A549 (cell line): ENCODE measurements around the gene CR1. TPM values are rescaled to one million over a fixed set of nuclear protein-coding genes. Genes with fewer than 3 reads are reported as not detected.

ENCODE experiments used
- ATAC-seq, 2 experiments: fragments of 200-7000 bp in 1 of 2; fragments of >200 bp in 1 of 2; cut with Nextera tagmentation in 1 of 2; cut with Tn5 transposase in 1 of 2; 3 replicates each; pipeline versions ENCODE4 v1.8.0 to v1.9.1; 2018 to 2020; ENCODE audit warnings: mild to moderate bottlenecking in 1 of 2, moderate library complexity in 1 of 2
- CTCF ChIA-PET: fragments of 300-600 bp; sonication (Branson Sonifier 250); formaldehyde crosslinking; extraction: SDS; loops from one replicate; lab custom pipeline; 2021; ENCODE audit warnings: antibody characterized with exemption, inconsistent platforms; lab: Yijun Ruan, JAX
- POLR2A ChIA-PET: fragments of 350-600 bp; formaldehyde crosslinking; extraction: SDS; loops from one replicate; lab custom pipeline; 2021; ENCODE audit warnings: antibody characterized with exemption, inconsistent platforms; lab: Yijun Ruan, JAX
- DNase-seq, 2 experiments: peaks; one replicate each; pipeline versions ENCODE4 v3.0.0 to v3.0.0-alpha.2; 2011 to 2016; ENCODE audit warnings: low read depth in 1 of 2, low spot score in 1 of 2
- FAIRE-seq: peaks from 2 replicates; lab custom pipeline; 2011; peaks lifted over from hg19 to GRCh38; lab: Jason Lieb, UNC
- H3K27ac ChIP-seq, 2 experiments: fragments of >200 bp; sonication (Bioruptor Twin); formaldehyde crosslinking; 3 replicates each; pipeline ENCODE4 v1.5.1; 2016 to 2017
- H3K4me1 ChIP-seq: fragments of >200 bp; sonication (Bioruptor Twin); formaldehyde crosslinking; 3 replicates; pipeline ENCODE4 v1.6.1; 2016
- H3K4me2 ChIP-seq: fragments of >200 bp; sonication (Bioruptor Twin); formaldehyde crosslinking; 3 replicates; pipeline ENCODE4 v1.6.1; 2016
- H3K4me3 ChIP-seq: fragments of >200 bp; sonication (Bioruptor Twin); formaldehyde crosslinking; 3 replicates; pipeline ENCODE4 v1.5.1; 2016
- H3K9me3 ChIP-seq: fragments of >200 bp; sonication (Bioruptor Twin); formaldehyde crosslinking; 3 replicates; pipeline ENCODE4 v1.6.1; 2016
- CEBPB ChIP-seq, 2 experiments: fragments of >200 bp in 1 of 2; sonication (Bioruptor Twin) in 1 of 2; formaldehyde crosslinking in 1 of 2; IDR thresholded peaks; 2 replicates each; pipeline ENCODE4 v1.6.1; 2012 to 2016
- CHD4 ChIP-seq: fragments of 200-600 bp; sonication (generic); IDR thresholded peaks from 2 replicates; pipeline ENCODE4 v1.6.1; 2016; ENCODE audit warnings: antibody characterized with exemption, mild to moderate bottlenecking, borderline replicate concordance
- EHMT2 ChIP-seq: fragments of 200-600 bp; sonication (generic); IDR thresholded peaks from 2 replicates; pipeline ENCODE4 v1.6.1; 2016; ENCODE audit warnings: antibody characterized with exemption, low read depth, mild to moderate bottlenecking, moderate library complexity
- FOSB ChIP-seq: fragments of 250-450 bp; sonication (Bioruptor Pico); IDR thresholded peaks from 2 replicates; pipeline ENCODE4 v1.5.0; 2020; ENCODE audit warnings: mild to moderate bottlenecking, moderate library complexity
- FOXS1 ChIP-seq: fragments of 250-450 bp; sonication (Bioruptor Pico); IDR thresholded peaks from 2 replicates; pipeline ENCODE4 v1.5.0; 2020; ENCODE audit warnings: mild to moderate bottlenecking, moderate library complexity
- MAFK ChIP-seq: fragments of 450-650 bp; IDR thresholded peaks from 2 replicates; pipeline ENCODE4 v1.6.1; 2014; ENCODE audit not compliant: partially characterized antibody
- MYC ChIP-seq: IDR thresholded peaks from 2 replicates; pipeline ENCODE4 v1.6.1; 2012; ENCODE audit warnings: mild to moderate bottlenecking, inconsistent platforms, low read length, improper control_type of control experiment, borderline replicate concordance
- RAD21 ChIP-seq, 2 experiments: fragments of >200 bp in 1 of 2; sonication (Bioruptor Twin) in 1 of 2; formaldehyde crosslinking in 1 of 2; IDR thresholded peaks in 1 of 2; conservative IDR thresholded peaks in 1 of 2; 2 replicates in 1 of 2; 3 replicates in 1 of 2; pipeline ENCODE4 v1.6.1; 2012 to 2018; ENCODE audit warnings: inconsistent platforms in 1 of 2
- RARB ChIP-seq: fragments of 250-450 bp; sonication (Bioruptor Pico); IDR thresholded peaks from 2 replicates; pipeline ENCODE4 v1.8.0; 2021; ENCODE audit warnings: mild to moderate bottlenecking, moderate library complexity
- REST ChIP-seq: fragments of 200-600 bp; sonication (generic); IDR thresholded peaks from 2 replicates; pipeline ENCODE4 v1.6.1; 2016; ENCODE audit warnings: antibody characterized with exemption, mild to moderate bottlenecking, moderate library complexity
- RNF2 ChIP-seq: fragments of 200-600 bp; sonication (generic); IDR thresholded peaks from 2 replicates; pipeline ENCODE4 v1.6.1; 2016; ENCODE audit warnings: low read depth, mild to moderate bottlenecking, antibody characterized with exemption, moderate library complexity, borderline replicate concordance
- SMC3 ChIP-seq: fragments of >200 bp; sonication (Bioruptor Twin); formaldehyde crosslinking; IDR thresholded peaks from 3 replicates; pipeline ENCODE4 v1.6.1; 2018; ENCODE audit warnings: inconsistent platforms
- TFCP2L1 ChIP-seq: fragments of 250-450 bp; sonication (Bioruptor Pico); IDR thresholded peaks from 2 replicates; pipeline ENCODE4 v1.5.0; 2021; ENCODE audit warnings: mild to moderate bottlenecking
- USF2 ChIP-seq: fragments of 450-650 bp; IDR thresholded peaks from 2 replicates; pipeline ENCODE4 v1.6.1; 2014; ENCODE audit warnings: antibody characterized with exemption
- ZNF302 ChIP-seq: fragments of 250-450 bp; sonication (Bioruptor Pico); IDR thresholded peaks from 2 replicates; pipeline ENCODE4 v1.9.0; 2021; ENCODE audit warnings: inconsistent platforms, mild to moderate bottlenecking, moderate library complexity
- WGBS: methylation state at CpG from one replicate; pipeline ENCODE4 v1.1.6; 2017; ENCODE audit errors: missing lambda C conversion rate; 5-methylcytosine and 5-hydroxymethylcytosine counted together
- polyA plus RNA-seq, 4 experiments: library from polyadenylated mRNA; depleted of rRNA in 3 of 4; stranded (reverse); fragments of >200 nt; fragmentation: RNase III in 1 of 4; extraction: RNeasy Plus Mini Kit Qiagen cat#74134 plus additional on column Dnase treatment in 1 of 4; gene quantifications; 2 replicates in 3 of 4; 3 replicates in 1 of 4; pipeline ENCODE4 v1.2.3, GENCODE V29; 2011 to 2017
- TF ChIP-seq, protein P1 (sequence below): fragments of >200 bp; sonication (Bioruptor Twin); formaldehyde crosslinking; IDR thresholded peaks from 3 replicates; pipeline ENCODE4 v1.6.1; 2016
- TF ChIP-seq, protein P2 (sequence below): fragments of >200 bp; sonication (Bioruptor Twin); formaldehyde crosslinking; IDR thresholded peaks from 3 replicates; pipeline ENCODE4 v1.5.1; 2016
- TF ChIP-seq, protein P3 (sequence below): fragments of >200 bp; sonication (Bioruptor Twin); formaldehyde crosslinking; IDR thresholded peaks from 2 replicates; pipeline ENCODE4 v1.6.1; 2016

CR1 gene
- polyA plus RNA-seq, 2 of the 4 experiments (the other 2 are of a cell fraction): not detected

DNA sequence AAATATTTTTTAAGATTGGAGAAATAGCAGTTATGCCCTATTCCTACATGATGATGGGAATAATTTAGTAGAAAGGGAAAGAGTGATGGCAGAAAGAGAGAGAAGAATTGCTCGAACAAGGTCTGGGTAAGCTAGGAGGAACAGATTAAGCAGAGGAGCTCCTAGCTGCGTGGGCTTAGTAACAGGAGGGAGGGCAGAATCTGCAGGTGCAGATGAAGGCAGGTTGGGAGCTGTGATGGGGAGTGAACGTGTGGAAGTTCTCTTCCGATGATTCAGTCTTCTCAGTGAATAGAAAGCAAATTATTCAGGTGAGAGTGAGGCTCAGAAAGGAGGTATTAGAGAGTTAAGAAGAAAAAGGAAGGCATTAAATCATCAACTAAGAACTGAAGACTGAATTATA, 8.3 kb upstream of the CR1 start:
- CTCF ChIA-PET: interaction anchor here (0.6 to 4.4 kb wide), 4 partner anchors 12 to 437 kb away, joined by 3 to 17 read pairs (median 4); no protein-coding TSS in a partner anchor
- Histone ChIP-seq H3K9me3 (no peaks in the 10 kb centered on the region), H3K27ac (no peak overlapping the region), H3K4me2 (no peak overlapping the region), H3K4me1 (no peaks in the 10 kb centered on the region), H3K4me3 (no peak overlapping the region)
- DNase-seq (no peak), FAIRE-seq (no peak), ATAC-seq (no peak)
- POLR2A ChIA-PET: no interaction called here
- 40% methylated on average over 4 of the region's 4 CpGs for whole genome bisulfite sequencing
- TF ChIP-seq, protein P1, sequence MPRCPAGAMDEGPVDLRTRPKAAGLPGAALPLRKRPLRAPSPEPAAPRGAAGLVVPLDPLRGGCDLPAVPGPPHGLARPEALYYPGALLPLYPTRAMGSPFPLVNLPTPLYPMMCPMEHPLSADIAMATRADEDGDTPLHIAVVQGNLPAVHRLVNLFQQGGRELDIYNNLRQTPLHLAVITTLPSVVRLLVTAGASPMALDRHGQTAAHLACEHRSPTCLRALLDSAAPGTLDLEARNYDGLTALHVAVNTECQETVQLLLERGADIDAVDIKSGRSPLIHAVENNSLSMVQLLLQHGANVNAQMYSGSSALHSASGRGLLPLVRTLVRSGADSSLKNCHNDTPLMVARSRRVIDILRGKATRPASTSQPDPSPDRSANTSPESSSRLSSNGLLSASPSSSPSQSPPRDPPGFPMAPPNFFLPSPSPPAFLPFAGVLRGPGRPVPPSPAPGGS: no peak
- TF ChIP-seq USF2 (no peak), SMC3 (no peak), ZNF302 (CRISPR knock-in tag) (no peak), RARB (CRISPR knock-in tag) (no peak), CEBPB (IDR thresholded peaks at IDR 0.05) (no peak), MAFK (no peak), MYC (no peak), EHMT2 (no peak), REST (no peak), RAD21 (conservative IDR thresholded peaks at IDR 0.05 in 1 of 2, IDR thresholded peaks at IDR 0.05 in 1 of 2) (no peak), FOXS1 (no peak)
- TF ChIP-seq, protein P2, sequence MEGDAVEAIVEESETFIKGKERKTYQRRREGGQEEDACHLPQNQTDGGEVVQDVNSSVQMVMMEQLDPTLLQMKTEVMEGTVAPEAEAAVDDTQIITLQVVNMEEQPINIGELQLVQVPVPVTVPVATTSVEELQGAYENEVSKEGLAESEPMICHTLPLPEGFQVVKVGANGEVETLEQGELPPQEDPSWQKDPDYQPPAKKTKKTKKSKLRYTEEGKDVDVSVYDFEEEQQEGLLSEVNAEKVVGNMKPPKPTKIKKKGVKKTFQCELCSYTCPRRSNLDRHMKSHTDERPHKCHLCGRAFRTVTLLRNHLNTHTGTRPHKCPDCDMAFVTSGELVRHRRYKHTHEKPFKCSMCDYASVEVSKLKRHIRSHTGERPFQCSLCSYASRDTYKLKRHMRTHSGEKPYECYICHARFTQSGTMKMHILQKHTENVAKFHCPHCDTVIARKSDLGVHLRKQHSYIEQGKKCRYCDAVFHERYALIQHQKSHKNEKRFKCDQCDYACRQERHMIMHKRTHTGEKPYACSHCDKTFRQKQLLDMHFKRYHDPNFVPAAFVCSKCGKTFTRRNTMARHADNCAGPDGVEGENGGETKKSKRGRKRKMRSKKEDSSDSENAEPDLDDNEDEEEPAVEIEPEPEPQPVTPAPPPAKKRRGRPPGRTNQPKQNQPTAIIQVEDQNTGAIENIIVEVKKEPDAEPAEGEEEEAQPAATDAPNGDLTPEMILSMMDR: no peak
- TF ChIP-seq, protein P3, sequence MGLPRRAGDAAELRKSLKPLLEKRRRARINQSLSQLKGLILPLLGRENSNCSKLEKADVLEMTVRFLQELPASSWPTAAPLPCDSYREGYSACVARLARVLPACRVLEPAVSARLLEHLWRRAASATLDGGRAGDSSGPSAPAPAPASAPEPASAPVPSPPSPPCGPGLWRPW: no peak

DNA sequence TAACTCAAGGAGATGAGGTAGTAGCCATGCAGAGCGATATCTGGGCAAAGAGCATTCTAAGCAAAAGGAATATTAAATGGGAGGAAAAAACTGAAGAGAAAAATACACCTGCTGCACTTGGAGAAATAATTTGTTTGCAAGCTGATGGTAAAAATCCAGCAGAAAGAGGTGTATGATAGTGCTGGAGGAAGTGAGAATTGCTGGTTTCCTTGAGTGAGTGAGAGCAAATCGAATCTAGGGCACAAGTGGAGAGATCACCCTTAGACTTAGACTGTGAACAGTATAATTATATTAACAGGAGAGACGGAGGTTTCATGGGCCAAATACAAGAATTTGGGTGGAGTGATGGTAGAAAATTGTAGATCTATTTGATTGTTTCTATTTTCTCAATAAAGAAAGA, 2.7 kb upstream of the CR1 start:
- FAIRE-seq: no peak
- ATAC-seq: no peak
- CTCF ChIA-PET: no interaction called here
- Histone ChIP-seq H3K9me3 (no peaks in the 10 kb centered on the region), H3K4me3 (no peak overlapping the region), H3K4me1 (no peaks in the 10 kb centered on the region), H3K4me2 (no peak overlapping the region), H3K27ac (no peak overlapping the region)
- 10% methylated on average over 3 of the region's 3 CpGs for WGBS
- TF ChIP-seq RNF2: no peak
- TF ChIP-seq FOSB (CRISPR knock-in tag): no peak
- no peak for TF ChIP-seq RAD21 (conservative IDR thresholded peaks at IDR 0.05 in 1 of 2, IDR thresholded peaks at IDR 0.05 in 1 of 2)
- no peak for TF ChIP-seq TFCP2L1 (CRISPR knock-in tag)
- TF ChIP-seq CHD4: no peak
- no peak for DNase-seq
- POLR2A ChIA-PET: no interaction called here
